Neural cell (in vitro differentiated cells): Measurements from ENCODE around the gene CSGALNACT2. TPM values are rescaled to one million over a fixed set of nuclear protein-coding genes. Genes with fewer than 3 reads are reported as not detected.

Experiments
- H2AFZ ChIP-seq: fragments of 200-600, 300-800 bp; sonication (generic), shearing (Covaris generic); 2 replicates; pipeline ENCODE4 v1.6.0; 2014; ENCODE audit warnings: low read depth, mild to moderate bottlenecking, antibody characterized with exemption, low read length, moderate library complexity
- H3F3A ChIP-seq: fragments of 200-600 bp; shearing (Covaris generic); 2 replicates; pipeline ENCODE4 v1.6.1; 2016; ENCODE audit warnings: mild to moderate bottlenecking, moderate library complexity, mixed read lengths, antibody characterized with exemption, low read length; ENCODE audit not compliant: insufficient read depth, poor library complexity, severe bottlenecking
- H3K27ac ChIP-seq: fragments of 200-600, 300-800 bp; sonication (generic), shearing (Covaris generic); 2 replicates; pipeline ENCODE4 v1.5.1; 2014; ENCODE audit warnings: mild to moderate bottlenecking, low read length, moderate library complexity
- H3K27me3 ChIP-seq: fragments of 300-800, 200-600 bp; sonication (generic), shearing (Covaris generic); 2 replicates; pipeline ENCODE4 v1.6.0; 2014; ENCODE audit warnings: mild to moderate bottlenecking, low read depth, low read length, moderate library complexity; ENCODE audit not compliant: insufficient read depth
- H3K36me3 ChIP-seq: fragments of 300-800, 200-600 bp; sonication (generic), shearing (Covaris generic); 2 replicates; pipeline ENCODE4 v1.5.1; 2014; ENCODE audit warnings: mild to moderate bottlenecking, antibody characterized with exemption, low read length, moderate library complexity; ENCODE audit not compliant: insufficient read depth
- H3K4me2 ChIP-seq: fragments of 300-800, 200-600 bp; sonication (generic), shearing (Covaris generic); 2 replicates; pipeline ENCODE4 v1.6.0; 2014; ENCODE audit warnings: mild to moderate bottlenecking, low read length
- H3K4me3 ChIP-seq: fragments of 300-800, 200-600 bp; sonication (generic), shearing (Covaris generic); 2 replicates; pipeline ENCODE4 v1.5.1; 2014; ENCODE audit warnings: mild to moderate bottlenecking, low read length, moderate library complexity
- H3K79me2 ChIP-seq: fragments of 200-600 bp; shearing (Covaris generic); replicated peaks from 2 replicates; pipeline ENCODE4 v1.6.0; 2014; ENCODE audit warnings: mild to moderate bottlenecking, low read length, moderate library complexity; ENCODE audit not compliant: insufficient read depth
- H3K9ac ChIP-seq: fragments of 300-800, 200-600 bp; sonication (generic), shearing (Covaris generic); 2 replicates; pipeline ENCODE4 v1.6.1; 2016; ENCODE audit warnings: mild to moderate bottlenecking, low read length, mixed read lengths
- H3K9me2 ChIP-seq: fragments of 200-600 bp; shearing (Covaris generic); 2 replicates; pipeline ENCODE4 v1.6.1; 2016; ENCODE audit warnings: mild to moderate bottlenecking, low read length, mixed read lengths; ENCODE audit not compliant: insufficient read depth
- H3K9me3 ChIP-seq: fragments of 200-600, 300-800 bp; sonication (generic), shearing (Covaris generic); 2 replicates; pipeline ENCODE4 v1.6.1; 2016; ENCODE audit warnings: mild to moderate bottlenecking, mixed run types, low read length, moderate library complexity, mixed read lengths
- H4K20me1 ChIP-seq: fragments of 200-600 bp; shearing (Covaris generic); 2 replicates; pipeline ENCODE4 v1.6.1; 2016; ENCODE audit warnings: mild to moderate bottlenecking, mixed run types; ENCODE audit not compliant: insufficient read depth
- CTCF ChIP-seq: fragments of 450-650 bp; IDR thresholded peaks from 2 replicates; pipeline ENCODE4 v1.5.1; 2014; ENCODE audit warnings: antibody characterized with exemption, mild to moderate bottlenecking, moderate library complexity; ENCODE audit not compliant: poor library complexity, severe bottlenecking
- EP300 ChIP-seq: fragments of 450-650 bp; conservative IDR thresholded peaks from 2 replicates; pipeline ENCODE4 v1.6.1; 2014; ENCODE audit warnings: antibody characterized with exemption, mild to moderate bottlenecking, moderate library complexity; ENCODE audit not compliant: poor library complexity, severe bottlenecking
- EZH2 ChIP-seq: fragments of 200-600, 300-800 bp; shearing (Covaris generic), sonication (generic); IDR thresholded peaks from 2 replicates; pipeline ENCODE4 v1.6.1; 2014; ENCODE audit warnings: antibody characterized with exemption, low read length, borderline replicate concordance, mild to moderate bottlenecking; ENCODE audit not compliant: insufficient read depth, poor library complexity, severe bottlenecking
- MXI1 ChIP-seq: fragments of 450-650 bp; conservative IDR thresholded peaks from 2 replicates; pipeline ENCODE4 v1.6.1; 2014; ENCODE audit warnings: antibody characterized with exemption, mild to moderate bottlenecking; ENCODE audit not compliant: poor library complexity, severe bottlenecking
- POLR2AphosphoS5 ChIP-seq: IDR thresholded peaks from 2 replicates; pipeline ENCODE4 v1.6.1; 2012
- RAD21 ChIP-seq: fragments of 450-650 bp; conservative IDR thresholded peaks from 2 replicates; pipeline ENCODE4 v1.6.1; 2014; ENCODE audit warnings: antibody characterized with exemption, mild to moderate bottlenecking, moderate library complexity
- SMC3 ChIP-seq: fragments of 450-650 bp; conservative IDR thresholded peaks from 2 replicates; pipeline ENCODE4 v1.6.1; 2014; ENCODE audit warnings: antibody characterized with exemption, mild to moderate bottlenecking, moderate library complexity; ENCODE audit not compliant: poor library complexity
- polyA plus RNA-seq: library from polyadenylated mRNA; depleted of rRNA; stranded (reverse); fragments of >200 nt; gene quantifications from 2 replicates; pipeline ENCODE4 v1.2.3, GENCODE V29; 2014

The CSGALNACT2 gene
- polyA plus RNA-seq, 1 donor from 2014 or later = 20.7 TPM

- Histone ChIP-seq H3K36me3 (no peaks in the 10 kb centered on the region), H3K79me2 (no peaks in the 10 kb centered on the region), H3K4me3 (no peak overlapping the region), H3K9ac (no peak overlapping the region), H3K9me3 (no peaks in the 10 kb centered on the region), H3K9me2 (no peaks in the 10 kb centered on the region), H3F3A (no peaks in the 10 kb centered on the region), H2AFZ (no peak overlapping the region), H3K4me2 (no peak overlapping the region), H4K20me1 (no peaks in the 10 kb centered on the region), H3K27ac (no peak overlapping the region), H3K27me3 (no peaks in the 10 kb centered on the region)
- TF ChIP-seq EP300 = no peak
Observed at GRCh38 chr10:43211431-43212042, 73.3 kb downstream of the CSGALNACT2 start.

GRCh38 chr10:43212043-43212721 is 73.9 kb downstream of the CSGALNACT2 start:
- Histone ChIP-seq H3K27me3 (no peaks in the 10 kb centered on the region), H4K20me1 (no peaks in the 10 kb centered on the region), H3F3A (no peaks in the 10 kb centered on the region), H2AFZ (no peak overlapping the region), H3K27ac (no peak overlapping the region), H3K79me2 (no peaks in the 10 kb centered on the region), H3K9ac (no peak overlapping the region), H3K9me3 (no peaks in the 10 kb centered on the region), H3K9me2 (no peaks in the 10 kb centered on the region), H3K4me2 (no peak overlapping the region), H3K4me3 (no peak overlapping the region), H3K36me3 (no peaks in the 10 kb centered on the region)
- TF ChIP-seq EZH2 = no peak
- no peak for TF ChIP-seq SMC3
- TF ChIP-seq MXI1 = no peak
- no peak for TF ChIP-seq CTCF
- TF ChIP-seq POLR2AphosphoS5 = no peak

GRCh38 chr10:43214071-43214955 is 76.1 kb downstream of the CSGALNACT2 start:
- H3K9me3 ChIP-seq = no peaks in the 10 kb centered on the region
- no peaks in the 10 kb centered on the region for H3K79me2 ChIP-seq
- no peaks in the 10 kb centered on the region for H4K20me1 ChIP-seq
- H3K9me2 ChIP-seq = no peaks in the 10 kb centered on the region
- H3K4me3 ChIP-seq = no peak overlapping the region
- H3K36me3 ChIP-seq = no peaks in the 10 kb centered on the region
- H3K27ac ChIP-seq = no peak overlapping the region
- H2AFZ ChIP-seq = no peak overlapping the region
- H3K27me3 ChIP-seq = no peaks in the 10 kb centered on the region
- TF ChIP-seq EZH2 (no peak), SMC3 (no peak), RAD21 (no peak)
- no peak overlapping the region for H3K4me2 ChIP-seq
- no peak overlapping the region for H3K9ac ChIP-seq
- no peaks in the 10 kb centered on the region for H3F3A ChIP-seq
